A673 (cell line): ENCODE results near the gene JOSD2. TPM values are rescaled to one million over a fixed set of nuclear protein-coding genes. Genes with fewer than 3 reads are reported as not detected.

Experiments used
- BruUV-seq: library from RNA; stranded (reverse); fragments of 400-500 nt; replicated peaks from 2 replicates; lab custom pipeline; 2021; lab: Mats Ljungman, UMichigan
- CTCF ChIA-PET: fragments of 300-600 bp; sonication (Branson Sonifier 250); formaldehyde crosslinking; loops from one replicate; lab custom pipeline; 2022; ENCODE audit warnings: antibody characterized with exemption; lab: Charles Lee
- POLR2A ChIA-PET: fragments of 300-600 bp; sonication (Branson Sonifier 250); formaldehyde crosslinking; loops from one replicate; lab custom pipeline; 2022; ENCODE audit warnings: antibody characterized with exemption; ENCODE audit not compliant: low non-redundant PET; lab: Charles Lee
- DNase-seq: peaks from one replicate; pipeline ENCODE4 v3.0.0-alpha.2; 2015; ENCODE audit warnings: low spot score
- H3K27ac ChIP-seq: fragments of 200-600 bp; sonication (generic); 2 replicates; pipeline ENCODE4 v1.5.1; 2016; ENCODE audit warnings: mixed run types, low read depth, mild to moderate bottlenecking, mixed read lengths, antibody characterized with exemption, low read length; ENCODE audit not compliant: poor library complexity, severe bottlenecking
- H3K27me3 ChIP-seq: fragments of 200-600 bp; sonication (generic); replicated peaks from 2 replicates; pipeline ENCODE4 v1.6.1; 2017; ENCODE audit warnings: mixed run types, low read depth, mild to moderate bottlenecking, mixed read lengths, antibody characterized with exemption, low read length; ENCODE audit not compliant: insufficient read depth, poor library complexity
- H3K36me3 ChIP-seq: fragments of 200-600 bp; sonication (generic); 2 replicates; pipeline ENCODE4 v1.6.1; 2016; ENCODE audit warnings: mixed run types, mild to moderate bottlenecking, mixed read lengths, antibody characterized with exemption, low read length; ENCODE audit not compliant: insufficient read depth, poor library complexity, severe bottlenecking
- H3K4me1 ChIP-seq: fragments of 200-600 bp; sonication (generic); 2 replicates; pipeline ENCODE4 v1.6.1; 2017; ENCODE audit warnings: mixed run types, mild to moderate bottlenecking, mixed read lengths, antibody characterized with exemption, low read length; ENCODE audit not compliant: insufficient read depth, poor library complexity, severe bottlenecking
- H3K4me3 ChIP-seq: fragments of 200-600 bp; sonication (generic); 2 replicates; pipeline ENCODE4 v1.5.1; 2016; ENCODE audit warnings: low read depth, mixed run types, mild to moderate bottlenecking, mixed read lengths, low read length; ENCODE audit not compliant: poor library complexity, severe bottlenecking
- H3K9me3 ChIP-seq: fragments of 200-600 bp; sonication (generic); 2 replicates; pipeline ENCODE4 v1.6.1; 2016; ENCODE audit warnings: mixed run types, low read depth, mild to moderate bottlenecking, mixed read lengths, antibody characterized with exemption, low read length; ENCODE audit not compliant: poor library complexity, severe bottlenecking
- EZH2 ChIP-seq: fragments of 200-600 bp; sonication (generic); IDR thresholded peaks from 2 replicates; pipeline ENCODE4 v1.6.1; 2017; ENCODE audit warnings: borderline replicate concordance, low read depth, mild to moderate bottlenecking, mixed read lengths, antibody characterized with exemption, low read length; ENCODE audit not compliant: poor library complexity, severe bottlenecking
- intact Hi-C: fragments of 100-400 bp; cut with micrococcal nuclease; formaldehyde crosslinking; loops from one replicate; pipeline ENCODE4 v1.10.0; 2022; ENCODE audit not compliant: unreplicated experiment
- total RNA-seq: library from RNA; stranded (reverse); gene quantifications from 2 replicates; pipeline ENCODE4 v1.2.3, GENCODE V29; 2021
- TF ChIP-seq, protein P1 (sequence below): fragments of 300-800, 200-600 bp; sonication (generic); conservative IDR thresholded peaks from 2 replicates; pipeline ENCODE4 v1.5.1; 2017; ENCODE audit warnings: low read depth, mild to moderate bottlenecking, antibody characterized with exemption, low read length, moderate library complexity, mixed read lengths

JOSD2 gene
- total RNA-seq, 1 experiment from 2014 or later = 26.8 TPM

DNA sequence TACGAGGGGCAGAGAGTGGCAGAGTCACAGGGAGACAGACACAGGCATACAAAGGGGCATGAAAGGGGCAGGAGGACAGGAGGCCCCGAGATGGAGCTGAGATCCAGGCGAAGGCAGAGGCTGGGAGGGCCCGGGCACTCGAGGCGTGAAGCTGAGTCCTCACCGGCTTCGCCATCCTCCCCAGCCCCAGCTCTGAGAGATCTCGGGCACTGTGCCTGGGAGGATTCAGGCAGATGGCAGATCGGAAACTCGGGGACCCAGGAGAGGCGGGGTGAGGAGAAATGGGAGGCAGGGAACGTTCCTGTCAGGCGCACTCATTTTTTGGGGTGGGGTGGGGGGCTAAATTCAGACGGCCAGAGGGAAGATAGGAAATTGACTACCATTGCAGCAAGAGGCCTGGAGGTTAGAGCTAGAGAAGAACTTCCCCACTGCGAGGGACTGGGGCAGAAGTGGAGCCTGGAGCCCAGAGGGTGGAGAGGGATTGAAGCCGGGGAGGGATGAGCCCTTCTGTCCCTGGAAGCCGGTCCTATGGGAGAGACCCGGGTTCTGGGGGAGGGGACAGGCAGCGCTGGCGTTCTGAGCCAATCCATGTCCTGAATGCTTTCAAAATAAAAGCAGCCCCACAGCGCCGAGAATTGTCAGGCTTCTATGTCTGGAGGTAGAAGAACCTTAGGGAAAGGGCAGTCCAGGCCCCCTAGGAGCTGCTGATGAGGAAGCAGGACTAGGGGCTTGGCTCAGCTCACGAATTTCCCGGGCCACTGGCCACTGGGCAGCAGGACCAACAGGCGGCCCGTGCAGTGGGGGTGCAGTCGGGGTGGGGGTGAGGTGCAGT is 44.7 kb upstream of the JOSD2 start:
- no peaks in the 10 kb centered on the region for H3K27me3 ChIP-seq
- peak overlapping the region; percentile 47 for H3K4me3 ChIP-seq
- ChIA-PET CTCF (interaction anchor here (0.6 to 1.8 kb wide), 7 partner anchors 16 to 366 kb away, joined by 3 to 15 read pairs (median 3); no protein-coding TSS in a partner anchor), POLR2A (no interaction called here)
- intact Hi-C loops = no loop called here
- no peak for DNase-seq
- no peaks in the 10 kb centered on the region for H3K36me3 ChIP-seq
- TF ChIP-seq EZH2 = no peak
- TF ChIP-seq, protein P1, sequence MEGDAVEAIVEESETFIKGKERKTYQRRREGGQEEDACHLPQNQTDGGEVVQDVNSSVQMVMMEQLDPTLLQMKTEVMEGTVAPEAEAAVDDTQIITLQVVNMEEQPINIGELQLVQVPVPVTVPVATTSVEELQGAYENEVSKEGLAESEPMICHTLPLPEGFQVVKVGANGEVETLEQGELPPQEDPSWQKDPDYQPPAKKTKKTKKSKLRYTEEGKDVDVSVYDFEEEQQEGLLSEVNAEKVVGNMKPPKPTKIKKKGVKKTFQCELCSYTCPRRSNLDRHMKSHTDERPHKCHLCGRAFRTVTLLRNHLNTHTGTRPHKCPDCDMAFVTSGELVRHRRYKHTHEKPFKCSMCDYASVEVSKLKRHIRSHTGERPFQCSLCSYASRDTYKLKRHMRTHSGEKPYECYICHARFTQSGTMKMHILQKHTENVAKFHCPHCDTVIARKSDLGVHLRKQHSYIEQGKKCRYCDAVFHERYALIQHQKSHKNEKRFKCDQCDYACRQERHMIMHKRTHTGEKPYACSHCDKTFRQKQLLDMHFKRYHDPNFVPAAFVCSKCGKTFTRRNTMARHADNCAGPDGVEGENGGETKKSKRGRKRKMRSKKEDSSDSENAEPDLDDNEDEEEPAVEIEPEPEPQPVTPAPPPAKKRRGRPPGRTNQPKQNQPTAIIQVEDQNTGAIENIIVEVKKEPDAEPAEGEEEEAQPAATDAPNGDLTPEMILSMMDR = no peak
- no peak overlapping the region for H3K27ac ChIP-seq
- no peaks in the 10 kb centered on the region for H3K9me3 ChIP-seq
- BruUV-seq = no TSS peak
- H3K4me1 ChIP-seq = peaks cover 11% of the 10 kb centered on the region

DNA sequence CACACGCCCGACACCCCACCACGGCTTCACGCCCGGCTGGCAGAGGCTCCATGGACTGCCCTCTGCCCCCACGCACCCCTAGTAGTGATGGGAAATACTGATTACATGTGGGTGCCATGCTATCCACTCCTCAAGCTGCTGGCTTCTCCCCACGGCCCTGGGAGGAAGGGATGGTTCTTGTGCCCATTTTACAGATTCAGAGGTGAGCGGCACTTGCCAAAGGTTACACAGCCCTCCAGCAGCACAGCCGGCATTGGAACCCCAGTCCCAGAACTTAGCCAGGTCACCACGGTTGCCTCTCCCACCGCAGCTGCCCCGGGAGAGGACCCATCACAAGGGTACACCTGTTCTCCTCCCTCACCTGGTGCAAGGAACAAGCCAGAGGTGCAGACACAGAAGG is 44.0 kb upstream of the JOSD2 start:
- BruUV-seq = no TSS peak
- no peak overlapping the region for H3K27ac ChIP-seq
- H3K27me3 ChIP-seq = no peaks in the 10 kb centered on the region
- CTCF ChIA-PET = interaction anchor here (1.8 kb wide), 1 partner anchor 17 kb away, joined by 15 read pairs; no protein-coding TSS in a partner anchor
- H3K9me3 ChIP-seq = no peaks in the 10 kb centered on the region
- POLR2A ChIA-PET = no interaction called here
- TF ChIP-seq, protein P1 = no peak
- no peak for TF ChIP-seq EZH2
- H3K4me1 ChIP-seq = peaks cover 11% of the 10 kb centered on the region
- H3K36me3 ChIP-seq = no peaks in the 10 kb centered on the region
- H3K4me3 ChIP-seq = no peak overlapping the region
- DNase-seq = no peak
- intact Hi-C loops = no loop called here

DNA sequence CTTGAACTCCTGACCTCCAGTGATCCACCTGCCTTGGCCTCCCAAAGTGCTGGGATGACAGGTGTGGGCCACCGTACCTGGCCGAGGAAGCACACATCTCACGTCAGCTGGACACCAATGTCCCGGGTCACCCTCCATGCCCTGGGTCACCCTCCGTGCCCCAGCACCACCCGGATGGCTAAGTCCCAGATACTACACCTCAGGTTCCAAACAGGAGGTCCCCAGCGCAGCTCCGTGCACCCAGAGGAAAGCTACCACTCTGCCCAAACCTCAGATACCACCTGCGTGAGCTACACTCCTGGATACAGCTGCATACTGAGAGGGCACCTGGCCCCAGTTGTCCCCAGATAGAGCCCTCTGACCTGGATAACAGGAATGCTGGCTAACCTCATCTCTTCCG is 43.2 kb upstream of the JOSD2 start:
- intact Hi-C loops = no loop called here
- no peak for DNase-seq
- BruUV-seq = no TSS peak
- Histone ChIP-seq H3K4me1 (peaks cover 11% of the 10 kb centered on the region), H3K4me3 (no peak overlapping the region), H3K27ac (no peak overlapping the region), H3K27me3 (no peaks in the 10 kb centered on the region), H3K9me3 (no peaks in the 10 kb centered on the region), H3K36me3 (no peaks in the 10 kb centered on the region)
- TF ChIP-seq, protein P1 = no peak
- POLR2A ChIA-PET = no interaction called here
- CTCF ChIA-PET = no interaction called here
